ENCODE data around the gene SLC24A5. TPM values are rescaled to one million over a fixed set of nuclear protein-coding genes. Genes with fewer than 3 reads are reported as not detected.

SLC24A5 gene
- 1 to 10 TPM in 2 of 12 donors, under 1 TPM in 3, not detected in 7; 0.08 to 3.1 (median 0.81) TPM for polyA plus RNA-seq (ENCODE audit: insufficient read length in 12 of 12)
- long read RNA-seq, donor 1, partial matches to known transcripts = 7 of 7 reads
- long read RNA-seq, donor 1, other reads (novel, unspliced or antisense) = 0 of 7 reads
- long read RNA-seq, donor 2 = 0 reads
- long read RNA-seq, donor 3 = 0 reads
- long read RNA-seq, donor 4 = 0 reads
- long read RNA-seq, donor 5 = 0 reads
- long read RNA-seq, donor 6 = 0 reads
- long read RNA-seq, donor 7, partial matches to known transcripts = 0 of 1 reads
- long read RNA-seq, donor 7, other reads (novel, unspliced or antisense) = 0 of 1 reads
- long read RNA-seq, donor 8 = 0 reads
- long read RNA-seq, donor 9, partial matches to known transcripts = 0 of 1 reads
- long read RNA-seq, donor 9, other reads (novel, unspliced or antisense) = 0 of 1 reads
- long read RNA-seq, donor 10 = 0 reads
- long read RNA-seq, donor 11 = 0 reads

- no peak for DNase-seq
These were observed at the start of gene SLC24A5 for GRCh38 chr15:48120745-48121144. SLC24A5 (plus strand) TSS chr15:48120990; CDS start chr15:48121045, 55 bp downstream.

GRCh38 chr15:48072941-48073340 is 47.8 kb upstream of the SLC24A5 start:
- DNase-seq = no peak

- DNase-seq = no peak
These were observed 46.9 kb upstream of the SLC24A5 start for GRCh38 chr15:48073881-48074280.

GRCh38 chr15:48076454-48076853 is 44.3 kb upstream of the SLC24A5 start:
- no peak for DNase-seq

- DNase-seq = no peak
These were observed 43.1 kb upstream of the SLC24A5 start for GRCh38 chr15:48077616-48078184.

- DNase-seq = peak; percentile 88
These were observed 35.8 kb upstream of the SLC24A5 start for GRCh38 chr15:48084759-48085590.

- peak; percentile 90 for DNase-seq
These were observed 35.2 kb upstream of the SLC24A5 start for GRCh38 chr15:48085591-48085930.

- DNase-seq = no peak
These were observed 34.7 kb upstream of the SLC24A5 start for GRCh38 chr15:48086133-48086532.

GRCh38 chr15:48086576-48086975 is 34.2 kb upstream of the SLC24A5 start:
- DNase-seq = peak; percentile 46

- no peak for DNase-seq
These were observed 32.9 kb upstream of the SLC24A5 start for GRCh38 chr15:48087844-48088243.

GRCh38 chr15:48089702-48090101 is 31.1 kb upstream of the SLC24A5 start:
- no peak for DNase-seq

- no peak for DNase-seq
These were observed 30.7 kb upstream of the SLC24A5 start for GRCh38 chr15:48090115-48090514.

GRCh38 chr15:48090666-48091065 is 30.1 kb upstream of the SLC24A5 start:
- DNase-seq = no peak

- DNase-seq = no peak
These were observed 29.3 kb upstream of the SLC24A5 start for GRCh38 chr15:48091522-48091921.

- DNase-seq = no peak
These were observed 24.4 kb upstream of the SLC24A5 start for GRCh38 chr15:48096355-48096786.

GRCh38 chr15:48096813-48097212 is 24.0 kb upstream of the SLC24A5 start:
- DNase-seq = no peak

GRCh38 chr15:48097264-48097663 is 23.5 kb upstream of the SLC24A5 start:
- no peak for DNase-seq

GRCh38 chr15:48101376-48101961 is 19.3 kb upstream of the SLC24A5 start:
- DNase-seq = no peak

- no peak for DNase-seq
These were observed 18.6 kb upstream of the SLC24A5 start for GRCh38 chr15:48102167-48102566.

GRCh38 chr15:48103647-48104046 is 17.1 kb upstream of the SLC24A5 start:
- DNase-seq = no peak

GRCh38 chr15:48105936-48106335 is 14.9 kb upstream of the SLC24A5 start:
- no peak for DNase-seq

- no peak for DNase-seq
These were observed 11.6 kb upstream of the SLC24A5 start for GRCh38 chr15:48109212-48109611.

Measured in muscle of arm (tissue), 14 donors.